SK-N-SH (cell line): ENCODE data around the gene RFX4. TPM values are rescaled to one million over a fixed set of nuclear protein-coding genes. Genes with fewer than 3 reads are reported as not detected.

ENCODE experiments used
- CTCF ChIA-PET: fragments of 300-600, 350-600 bp; formaldehyde crosslinking; extraction: SDS; loops from one replicate; lab custom pipeline; 2021; lab: Yijun Ruan, JAX
- POLR2A ChIA-PET: fragments of 350-600 bp; sonication (Branson Sonifier 250); formaldehyde crosslinking; extraction: SDS; loops from one replicate; lab custom pipeline; 2020; ENCODE audit warnings: antibody characterized with exemption, inconsistent platforms; lab: Yijun Ruan, JAX
- DNase-seq: peaks from one replicate; pipeline ENCODE4 v3.0.0; 2012
- H2AFZ ChIP-seq: fragments of 200-600 bp; sonication (generic); 2 replicates; pipeline ENCODE4 v1.8.1; 2016; ENCODE audit warnings: antibody characterized with exemption, mild to moderate bottlenecking, low read depth
- H3F3A ChIP-seq: fragments of 200-600 bp; sonication (generic); replicated peaks from 2 replicates; pipeline ENCODE3; 2016; ENCODE audit warnings: antibody characterized with exemption, mild to moderate bottlenecking; ENCODE audit not compliant: insufficient read depth
- H3K27ac ChIP-seq, 2 experiments: fragments of 200-500 bp in 1 of 2; fragments of 200-600 bp in 1 of 2; sonication (Bioruptor generic) in 1 of 2; sonication (generic), shearing (Covaris generic) in 1 of 2; 2 replicates each; pipeline versions ENCODE4 v1.5.1 to v1.6.1; 2014 to 2016; ENCODE audit warnings: low read depth in 2 of 2, inconsistent platforms in 1 of 2, low read length in 1 of 2, mild to moderate bottlenecking in 1 of 2, mixed read lengths in 1 of 2
- H3K27me3 ChIP-seq: fragments of 200-600 bp; sonication (generic), shearing (Covaris generic); 2 replicates; pipeline ENCODE4 v1.6.1; 2016; ENCODE audit warnings: mixed run types; ENCODE audit not compliant: insufficient read depth
- H3K36me3 ChIP-seq, 2 experiments: fragments of 200-500 bp in 1 of 2; fragments of 200-600 bp in 1 of 2; sonication (Bioruptor generic) in 1 of 2; sonication (generic) in 1 of 2; replicated peaks in 1 of 2; 2 replicates each; pipeline versions ENCODE3 to v1.5.1; 2014 to 2016; ENCODE audit warnings: low read length in 1 of 2, mild to moderate bottlenecking in 1 of 2; ENCODE audit not compliant: insufficient read depth in 2 of 2, control insufficient read depth in 1 of 2
- H3K4me1 ChIP-seq, 2 experiments: fragments of 200-500 bp in 1 of 2; fragments of 200-600 bp in 1 of 2; sonication (Bioruptor generic) in 1 of 2; sonication (generic), shearing (Covaris generic) in 1 of 2; 2 replicates each; pipeline versions ENCODE4 v1.5.1 to v1.6.1; 2014 to 2016; ENCODE audit warnings: low read depth in 1 of 2, low read length in 1 of 2, mixed run types in 1 of 2; ENCODE audit not compliant: insufficient read depth in 2 of 2, control insufficient read depth in 1 of 2
- H3K4me2 ChIP-seq: fragments of 200-600 bp; sonication (generic), shearing (Covaris generic); 2 replicates; pipeline ENCODE4 v1.6.1; 2017; ENCODE audit warnings: mixed run types
- H3K4me3 ChIP-seq, 2 experiments: fragments of 200-500 bp in 1 of 2; fragments of 200-600 bp in 1 of 2; sonication (Bioruptor generic) in 1 of 2; sonication (generic), shearing (Covaris generic) in 1 of 2; 2 replicates each; pipeline versions ENCODE4 v1.5.1 to v1.8.1; 2014 to 2016; ENCODE audit warnings: low read depth in 2 of 2, inconsistent platforms in 1 of 2, low read length in 1 of 2, mild to moderate bottlenecking in 1 of 2, mixed read lengths in 1 of 2, moderate library complexity in 1 of 2
- H3K79me2 ChIP-seq: fragments of 200-600 bp; sonication (generic); 2 replicates; pipeline ENCODE4 v1.8.1; 2017; ENCODE audit warnings: mild to moderate bottlenecking; ENCODE audit not compliant: insufficient read depth
- H3K9ac ChIP-seq: fragments of 200-600 bp; sonication (generic); 2 replicates; pipeline ENCODE4 v1.6.1; 2017; ENCODE audit warnings: mixed run types
- H3K9me2 ChIP-seq: fragments of 200-600 bp; sonication (generic); 2 replicates; pipeline ENCODE4 v1.6.1; 2017; ENCODE audit warnings: mixed run types
- H3K9me3 ChIP-seq: fragments of 200-600 bp; sonication (generic); 2 replicates; pipeline ENCODE4 v1.6.1; 2017; ENCODE audit warnings: mixed run types, mild to moderate bottlenecking, moderate library complexity
- H4K20me1 ChIP-seq: fragments of 200-600 bp; sonication (generic); 2 replicates; pipeline ENCODE4 v1.6.1; 2017; ENCODE audit warnings: mild to moderate bottlenecking, mixed run types; ENCODE audit not compliant: insufficient read depth
- CHD2 ChIP-seq: fragments of 150-350 bp; IDR thresholded peaks from 2 replicates; pipeline ENCODE4 v1.6.1; 2018; ENCODE audit warnings: low read length; ENCODE audit not compliant: partially characterized antibody
- ELF1 ChIP-seq: IDR thresholded peaks from 2 replicates; pipeline ENCODE4 v1.4.0; 2012
- EP300 ChIP-seq, 2 experiments: IDR thresholded peaks; 2 replicates each; pipeline versions ENCODE4 v1.4.0 to v1.6.1; 2012; ENCODE audit warnings: borderline replicate concordance in 1 of 2, low read depth in 1 of 2, low read length in 1 of 2
- EZH2phosphoT487 ChIP-seq: fragments of 200-600 bp; sonication (generic); IDR thresholded peaks from 2 replicates; pipeline ENCODE4 v1.6.1; 2017; ENCODE audit warnings: low read depth, mixed run types, mild to moderate bottlenecking, antibody characterized with exemption, moderate library complexity, borderline replicate concordance
- FOSL2 ChIP-seq: IDR thresholded peaks from 2 replicates; pipeline ENCODE4 v1.4.0; 2012; ENCODE audit warnings: low read depth, mild to moderate bottlenecking, moderate library complexity, borderline replicate concordance
- FOXJ3 ChIP-seq: sonication (generic); formaldehyde crosslinking; IDR thresholded peaks from 2 replicates; pipeline ENCODE4 v1.5.1; 2020; ENCODE audit warnings: mild to moderate bottlenecking, missing genetic modification reagents
- FOXM1 ChIP-seq: IDR thresholded peaks from 2 replicates; pipeline ENCODE4 v1.4.0; 2012; ENCODE audit warnings: low read depth, mild to moderate bottlenecking
- GABPA ChIP-seq: IDR thresholded peaks from 2 replicates; pipeline ENCODE4 v1.4.0; 2012; ENCODE audit warnings: low read depth, mild to moderate bottlenecking
- GATA2 ChIP-seq: sonication (generic); formaldehyde crosslinking; IDR thresholded peaks from 2 replicates; pipeline ENCODE4 v1.5.0; 2020; ENCODE audit warnings: mild to moderate bottlenecking, missing genetic modification reagents
- JUND ChIP-seq: IDR thresholded peaks from 2 replicates; pipeline ENCODE4 v1.4.0; 2012
- MXI1 ChIP-seq: IDR thresholded peaks from 2 replicates; pipeline ENCODE4 v1.6.1; 2012; ENCODE audit warnings: mild to moderate bottlenecking, low read depth, low read length, improper control_type of control experiment
- NFIC ChIP-seq: IDR thresholded peaks from 2 replicates; pipeline ENCODE4 v1.4.0; 2012; ENCODE audit warnings: borderline replicate concordance
- NRF1 ChIP-seq: IDR thresholded peaks from 2 replicates; pipeline ENCODE4 v1.6.1; 2012; ENCODE audit warnings: low read depth, mild to moderate bottlenecking, low read length
- POLR2AphosphoS5 ChIP-seq: IDR thresholded peaks from 2 replicates; pipeline ENCODE4 v1.6.1; 2012; ENCODE audit warnings: low read depth, low read length
- RAD21 ChIP-seq: IDR thresholded peaks from 2 replicates; pipeline ENCODE4 v1.6.1; 2012; ENCODE audit warnings: mild to moderate bottlenecking, low read length
- RCOR1 ChIP-seq: fragments of 150-350 bp; IDR thresholded peaks from 2 replicates; pipeline ENCODE4 v1.6.1; 2017; ENCODE audit warnings: antibody characterized with exemption, low read length
- RFX5 ChIP-seq: IDR thresholded peaks from 2 replicates; pipeline ENCODE4 v1.6.1; 2012; ENCODE audit warnings: mild to moderate bottlenecking, improper control_type of control experiment, low read length
- RXRA ChIP-seq: IDR thresholded peaks from 2 replicates; pipeline ENCODE4 v1.4.0; 2012; ENCODE audit warnings: low read depth, mild to moderate bottlenecking, borderline replicate concordance
- SIN3A ChIP-seq: IDR thresholded peaks from 2 replicates; pipeline ENCODE4 v1.6.1; 2012; ENCODE audit warnings: low read depth, mild to moderate bottlenecking, low read length, moderate library complexity, borderline replicate concordance
- SMC3 ChIP-seq: IDR thresholded peaks from 2 replicates; pipeline ENCODE4 v1.6.1; 2012; ENCODE audit warnings: low read depth, low read length, improper control_type of control experiment
- TAF1 ChIP-seq: IDR thresholded peaks from 2 replicates; pipeline ENCODE4 v1.6.1; 2012; ENCODE audit warnings: low read depth, mild to moderate bottlenecking, low read length, moderate library complexity, borderline replicate concordance
- TCF12 ChIP-seq: IDR thresholded peaks from 2 replicates; pipeline ENCODE4 v1.4.0; 2012
- TEAD4 ChIP-seq: IDR thresholded peaks from 2 replicates; pipeline ENCODE4 v1.4.0; 2012; ENCODE audit warnings: mild to moderate bottlenecking, borderline replicate concordance; ENCODE audit not compliant: insufficient read depth
- WGBS: methylation state at CpG from one replicate; pipeline ENCODE4 v1.1.6; 2017; ENCODE audit warnings: low lambda C conversion rate; 5-methylcytosine and 5-hydroxymethylcytosine counted together
- polyA plus RNA-seq, 3 experiments: library from polyadenylated mRNA; depleted of rRNA; stranded (reverse); fragments of >200 nt; gene quantifications; 2 replicates each; pipeline ENCODE4 v1.2.3, GENCODE V29; 2012
- TF ChIP-seq, protein P1 (sequence below): fragments of 150-350 bp; IDR thresholded peaks from 2 replicates; pipeline ENCODE4 v1.6.1; 2016; ENCODE audit warnings: mild to moderate bottlenecking, low read depth, low read length
- TF ChIP-seq, protein P2 (sequence below): IDR thresholded peaks from 2 replicates; pipeline ENCODE4 v1.4.0; 2012; ENCODE audit warnings: low read depth
- TF ChIP-seq, protein P3 (sequence below): IDR thresholded peaks from 2 replicates; pipeline ENCODE4 v1.6.1; 2012; ENCODE audit warnings: mild to moderate bottlenecking, low read depth, low read length, moderate library complexity

The RFX4 gene
- polyA plus RNA-seq, 1 of the 3 experiments (the other 2 are of a cell fraction) = not detected

DNA sequence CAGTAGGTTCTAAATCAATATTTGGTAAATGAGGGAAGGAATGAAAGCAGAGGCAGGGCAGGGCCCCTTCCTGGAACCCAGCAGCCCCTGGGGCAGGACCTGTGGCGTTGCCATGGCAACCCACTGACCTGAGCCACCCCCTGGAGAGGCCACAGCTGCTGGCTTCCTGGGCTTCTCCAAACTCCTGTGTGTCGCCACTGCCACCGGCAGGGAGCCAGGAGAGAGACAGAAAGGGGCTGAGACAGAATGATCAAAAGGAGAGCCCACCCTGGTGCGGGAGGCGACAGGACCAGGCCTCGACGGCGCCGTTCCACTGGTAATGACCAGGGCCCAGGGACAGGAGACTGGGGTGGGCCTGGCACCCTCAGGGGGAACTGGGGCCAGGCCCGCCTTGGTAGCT lies 18.2 kb downstream of the RFX4 start:
- Histone ChIP-seq H3K27ac (no peak overlapping the region), H3F3A (no peaks in the 10 kb centered on the region), H3K79me2 (no peaks in the 10 kb centered on the region), H2AFZ (no peak overlapping the region), H3K4me3 (no peak overlapping the region), H4K20me1 (no peaks in the 10 kb centered on the region), H3K4me1 (no peaks in the 10 kb centered on the region), H3K36me3 (no peaks in the 10 kb centered on the region), H3K9me3 (no peaks in the 10 kb centered on the region), H3K27me3 (no peaks in the 10 kb centered on the region; the same call in 1 of the 2 replicates), H3K4me2 (no peak overlapping the region), H3K9ac (no peak overlapping the region), H3K9me2 (no peaks in the 10 kb centered on the region)
- 68% methylated on average over 5 of the region's 10 CpGs for WGBS
- CTCF ChIA-PET = interaction anchor here (0.6 kb wide), 2 partner anchors 34 to 399 kb away, joined by 4 read pairs; no protein-coding TSS in a partner anchor
- TF ChIP-seq RAD21 = no peak
- no peak for TF ChIP-seq ELF1
- no peak for TF ChIP-seq FOXJ3 (CRISPR knock-in tag)
- no peak for TF ChIP-seq SMC3
- TF ChIP-seq EZH2phosphoT487 = no peak
- TF ChIP-seq JUND = no peak
- TF ChIP-seq RCOR1 = no peak
- TF ChIP-seq NRF1 = no peak
- no peak for TF ChIP-seq FOSL2
- TF ChIP-seq FOXM1 = no peak
- TF ChIP-seq TEAD4 = no peak
- TF ChIP-seq TCF12 = no peak
- TF ChIP-seq RXRA = no peak
- TF ChIP-seq NFIC = no peak
- TF ChIP-seq, protein P1, sequence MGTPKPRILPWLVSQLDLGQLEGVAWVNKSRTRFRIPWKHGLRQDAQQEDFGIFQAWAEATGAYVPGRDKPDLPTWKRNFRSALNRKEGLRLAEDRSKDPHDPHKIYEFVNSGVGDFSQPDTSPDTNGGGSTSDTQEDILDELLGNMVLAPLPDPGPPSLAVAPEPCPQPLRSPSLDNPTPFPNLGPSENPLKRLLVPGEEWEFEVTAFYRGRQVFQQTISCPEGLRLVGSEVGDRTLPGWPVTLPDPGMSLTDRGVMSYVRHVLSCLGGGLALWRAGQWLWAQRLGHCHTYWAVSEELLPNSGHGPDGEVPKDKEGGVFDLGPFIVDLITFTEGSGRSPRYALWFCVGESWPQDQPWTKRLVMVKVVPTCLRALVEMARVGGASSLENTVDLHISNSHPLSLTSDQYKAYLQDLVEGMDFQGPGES = no peak
- TF ChIP-seq, protein P2, sequence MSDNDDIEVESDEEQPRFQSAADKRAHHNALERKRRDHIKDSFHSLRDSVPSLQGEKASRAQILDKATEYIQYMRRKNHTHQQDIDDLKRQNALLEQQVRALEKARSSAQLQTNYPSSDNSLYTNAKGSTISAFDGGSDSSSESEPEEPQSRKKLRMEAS = no peak
- no peak for TF ChIP-seq RFX5
- POLR2A ChIA-PET = no interaction called here
- no peak for DNase-seq

DNA sequence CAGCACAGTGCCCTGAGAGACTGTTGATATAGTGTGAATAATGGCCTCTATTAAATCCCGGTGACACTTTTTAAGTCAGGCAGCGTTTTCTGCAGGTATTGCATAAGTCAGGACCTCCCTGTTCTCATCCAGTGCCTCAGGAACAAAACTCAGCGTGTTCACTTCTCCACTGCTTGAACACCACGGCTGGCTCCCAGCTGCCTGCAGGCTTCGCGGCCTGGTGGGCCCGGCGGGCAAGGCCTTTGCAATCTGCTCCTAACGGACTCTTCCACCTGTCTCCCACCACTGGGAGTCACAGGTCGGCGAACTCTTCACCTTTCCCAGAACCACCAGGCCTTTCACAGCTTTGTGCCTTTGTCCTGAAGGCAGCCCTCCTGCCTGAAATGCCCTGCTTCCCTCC lies 18.7 kb downstream of the RFX4 start:
- no peak overlapping the region for H3K9ac ChIP-seq
- H3K79me2 ChIP-seq = no peaks in the 10 kb centered on the region
- no peaks in the 10 kb centered on the region for H3F3A ChIP-seq
- H3K4me1 ChIP-seq = no peaks in the 10 kb centered on the region
- no peaks in the 10 kb centered on the region; the same call in 1 of the 2 replicates for H3K27me3 ChIP-seq
- no peaks in the 10 kb centered on the region for H4K20me1 ChIP-seq
- no peaks in the 10 kb centered on the region for H3K9me2 ChIP-seq
- POLR2A ChIA-PET = no interaction called here
- H3K9me3 ChIP-seq = no peaks in the 10 kb centered on the region
- H3K4me2 ChIP-seq = no peak overlapping the region
- H3K36me3 ChIP-seq = no peaks in the 10 kb centered on the region
- no peak overlapping the region for H2AFZ ChIP-seq
- H3K27ac ChIP-seq = no peak overlapping the region
- 79% methylated on average over 9 of the region's 11 CpGs for WGBS
- CTCF ChIA-PET = interaction anchor here (0.6 kb wide), 1 partner anchor 33 kb away, joined by 4 read pairs; no protein-coding TSS in a partner anchor
- no peak overlapping the region for H3K4me3 ChIP-seq
- DNase-seq = no peak
- TF ChIP-seq CHD2 = no peak
- no peak for TF ChIP-seq ELF1
- no peak for TF ChIP-seq RFX5
- TF ChIP-seq, protein P3, sequence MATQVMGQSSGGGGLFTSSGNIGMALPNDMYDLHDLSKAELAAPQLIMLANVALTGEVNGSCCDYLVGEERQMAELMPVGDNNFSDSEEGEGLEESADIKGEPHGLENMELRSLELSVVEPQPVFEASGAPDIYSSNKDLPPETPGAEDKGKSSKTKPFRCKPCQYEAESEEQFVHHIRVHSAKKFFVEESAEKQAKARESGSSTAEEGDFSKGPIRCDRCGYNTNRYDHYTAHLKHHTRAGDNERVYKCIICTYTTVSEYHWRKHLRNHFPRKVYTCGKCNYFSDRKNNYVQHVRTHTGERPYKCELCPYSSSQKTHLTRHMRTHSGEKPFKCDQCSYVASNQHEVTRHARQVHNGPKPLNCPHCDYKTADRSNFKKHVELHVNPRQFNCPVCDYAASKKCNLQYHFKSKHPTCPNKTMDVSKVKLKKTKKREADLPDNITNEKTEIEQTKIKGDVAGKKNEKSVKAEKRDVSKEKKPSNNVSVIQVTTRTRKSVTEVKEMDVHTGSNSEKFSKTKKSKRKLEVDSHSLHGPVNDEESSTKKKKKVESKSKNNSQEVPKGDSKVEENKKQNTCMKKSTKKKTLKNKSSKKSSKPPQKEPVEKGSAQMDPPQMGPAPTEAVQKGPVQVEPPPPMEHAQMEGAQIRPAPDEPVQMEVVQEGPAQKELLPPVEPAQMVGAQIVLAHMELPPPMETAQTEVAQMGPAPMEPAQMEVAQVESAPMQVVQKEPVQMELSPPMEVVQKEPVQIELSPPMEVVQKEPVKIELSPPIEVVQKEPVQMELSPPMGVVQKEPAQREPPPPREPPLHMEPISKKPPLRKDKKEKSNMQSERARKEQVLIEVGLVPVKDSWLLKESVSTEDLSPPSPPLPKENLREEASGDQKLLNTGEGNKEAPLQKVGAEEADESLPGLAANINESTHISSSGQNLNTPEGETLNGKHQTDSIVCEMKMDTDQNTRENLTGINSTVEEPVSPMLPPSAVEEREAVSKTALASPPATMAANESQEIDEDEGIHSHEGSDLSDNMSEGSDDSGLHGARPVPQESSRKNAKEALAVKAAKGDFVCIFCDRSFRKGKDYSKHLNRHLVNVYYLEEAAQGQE = no peak
- no peak for TF ChIP-seq SIN3A
- no peak for TF ChIP-seq RCOR1
- no peak for TF ChIP-seq SMC3
- TF ChIP-seq EP300 (IDR thresholded peaks at IDR 0.05; ENCODE audit: borderline replicate concordance in 1 of 2, low read depth in 1 of 2, low read length in 1 of 2) = no peak
- TF ChIP-seq GATA2 (CRISPR knock-in tag) = no peak
- TF ChIP-seq POLR2AphosphoS5 = no peak
- TF ChIP-seq FOXJ3 (CRISPR knock-in tag) = no peak
- TF ChIP-seq RAD21 = no peak
- no peak for TF ChIP-seq TAF1
- TF ChIP-seq FOSL2 = no peak
- no peak for TF ChIP-seq MXI1
- no peak for TF ChIP-seq GABPA
- no peak for TF ChIP-seq NFIC
